Measurements from ENCODE around the gene QSOX2.

Gene QSOX2

DNA sequence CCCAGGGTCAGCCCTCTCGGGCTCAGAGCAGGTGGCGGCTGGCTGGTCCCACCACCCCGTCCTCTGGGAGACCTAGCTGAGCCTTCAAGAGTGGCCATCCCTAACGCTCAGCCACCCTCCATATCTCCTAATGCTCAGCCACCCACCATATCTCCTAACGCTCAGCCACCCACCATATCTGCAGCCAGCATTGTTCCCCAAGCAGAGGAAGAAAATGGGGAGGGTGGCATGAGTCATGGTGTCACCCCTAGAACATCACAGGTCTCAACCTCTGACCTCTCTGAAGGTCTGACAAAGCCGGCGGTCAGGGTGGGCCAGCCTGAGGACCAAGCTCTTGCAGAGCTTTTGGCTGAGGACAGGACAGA, 55.4 kb downstream of the QSOX2 start:
- no peak for DNase-seq (ENCODE audit: low read depth in 2 of 2)

DNA sequence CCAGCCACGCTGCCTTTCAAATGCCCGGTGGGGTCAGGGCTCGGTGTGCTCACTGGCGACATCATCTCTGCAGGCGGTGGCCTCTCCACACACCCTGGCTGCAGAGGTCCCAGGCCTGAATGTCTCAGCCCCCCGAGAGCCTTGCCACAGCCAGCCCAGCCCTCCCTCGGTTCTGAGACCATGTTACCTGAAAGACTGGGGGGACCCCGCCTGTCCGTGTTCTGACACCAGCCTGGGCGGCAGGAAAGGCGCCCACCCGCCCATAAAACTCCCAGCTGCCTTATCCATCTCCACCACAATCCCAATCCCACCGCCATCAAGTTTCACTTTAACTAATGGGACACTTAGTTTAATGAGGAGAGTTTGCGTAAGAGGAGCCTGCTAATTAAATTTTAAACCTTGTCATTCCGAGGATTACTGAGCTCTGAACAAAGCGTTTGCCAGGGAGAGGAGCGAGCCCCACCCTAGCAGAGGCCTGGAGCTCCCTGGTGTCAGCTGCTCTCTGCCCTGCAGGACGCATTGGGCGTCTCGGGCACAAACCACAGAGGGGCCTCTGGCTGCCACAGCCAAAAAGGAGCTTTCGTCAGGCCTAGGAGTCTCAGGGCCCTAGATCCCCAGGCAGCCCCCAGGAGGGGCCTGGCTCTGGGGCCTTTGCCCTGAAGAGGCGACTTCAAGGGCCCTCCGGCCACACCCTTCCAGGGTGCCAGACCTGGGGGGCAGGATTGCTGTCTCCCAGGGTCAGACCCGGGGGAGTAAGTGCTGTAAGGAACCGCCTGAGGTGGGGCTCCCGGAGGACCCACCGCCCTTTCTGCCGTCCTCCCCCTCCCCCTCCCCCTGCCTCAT, 56.0 kb downstream of the QSOX2 start:
- no peak for DNase-seq (ENCODE audit: low read depth in 2 of 2)

- no peak for DNase-seq (ENCODE audit: low read depth in 2 of 2)
Observed at GRCh38 chr9:136187683-136188586, 57.7 kb downstream of the QSOX2 start.

- DNase-seq (ENCODE audit: low read depth in 2 of 2): no peak
Observed at GRCh38 chr9:136187197-136187596, 58.4 kb downstream of the QSOX2 start.

- no peak for DNase-seq (ENCODE audit: low read depth in 2 of 2)
Observed at GRCh38 chr9:136186386-136186785, 59.2 kb downstream of the QSOX2 start.

DNA sequence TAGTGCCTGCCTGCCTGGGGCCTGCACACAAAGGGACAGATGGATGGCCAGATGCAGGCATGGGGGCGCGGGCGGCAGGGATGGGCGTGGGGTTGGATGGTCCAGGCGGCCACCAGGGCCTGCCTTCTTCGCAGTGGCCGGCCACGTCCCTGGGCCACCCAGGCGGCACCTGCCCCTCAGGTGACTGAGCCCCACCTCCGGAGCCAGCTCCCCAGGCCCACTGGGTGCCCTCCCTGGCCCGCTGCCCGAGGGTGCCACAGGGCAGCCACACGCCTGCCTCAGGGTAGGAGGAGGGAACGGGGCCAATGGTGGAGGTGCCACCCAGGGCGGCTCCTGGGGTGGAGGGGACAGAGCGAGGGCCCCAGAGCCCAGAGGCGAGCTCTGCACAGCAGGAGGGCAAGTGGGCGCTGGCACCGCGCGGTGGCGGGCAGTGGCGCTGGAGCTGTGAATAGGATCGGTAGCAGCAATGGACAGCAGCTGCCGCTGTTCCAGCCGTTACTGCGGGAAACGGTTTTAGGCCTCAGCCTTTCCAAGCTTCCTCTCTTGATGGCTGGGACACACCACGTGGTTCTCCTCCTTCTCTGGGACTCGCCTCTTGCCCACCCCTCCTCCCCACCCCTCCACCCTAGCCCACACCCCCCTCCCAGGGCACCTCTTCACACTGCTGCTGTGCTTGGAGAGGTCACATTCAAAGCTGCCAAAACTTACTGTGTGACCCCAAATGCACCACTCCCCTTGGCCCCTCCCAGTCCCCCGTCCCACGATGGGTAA, 59.8 kb downstream of the QSOX2 start:
- no peak for DNase-seq (ENCODE audit: low read depth in 2 of 2)

- DNase-seq (ENCODE audit: low read depth in 2 of 2): no peak
Observed at GRCh38 chr9:136185066-136185465, 60.5 kb downstream of the QSOX2 start.

- no peak for DNase-seq (ENCODE audit: low read depth in 2 of 2)
Observed at GRCh38 chr9:136182850-136183422, 62.7 kb downstream of the QSOX2 start.

GRCh38 chr9:136182420-136182787, 63.2 kb downstream of the QSOX2 start:
- no peak for DNase-seq (ENCODE audit: low read depth in 2 of 2)

DNA sequence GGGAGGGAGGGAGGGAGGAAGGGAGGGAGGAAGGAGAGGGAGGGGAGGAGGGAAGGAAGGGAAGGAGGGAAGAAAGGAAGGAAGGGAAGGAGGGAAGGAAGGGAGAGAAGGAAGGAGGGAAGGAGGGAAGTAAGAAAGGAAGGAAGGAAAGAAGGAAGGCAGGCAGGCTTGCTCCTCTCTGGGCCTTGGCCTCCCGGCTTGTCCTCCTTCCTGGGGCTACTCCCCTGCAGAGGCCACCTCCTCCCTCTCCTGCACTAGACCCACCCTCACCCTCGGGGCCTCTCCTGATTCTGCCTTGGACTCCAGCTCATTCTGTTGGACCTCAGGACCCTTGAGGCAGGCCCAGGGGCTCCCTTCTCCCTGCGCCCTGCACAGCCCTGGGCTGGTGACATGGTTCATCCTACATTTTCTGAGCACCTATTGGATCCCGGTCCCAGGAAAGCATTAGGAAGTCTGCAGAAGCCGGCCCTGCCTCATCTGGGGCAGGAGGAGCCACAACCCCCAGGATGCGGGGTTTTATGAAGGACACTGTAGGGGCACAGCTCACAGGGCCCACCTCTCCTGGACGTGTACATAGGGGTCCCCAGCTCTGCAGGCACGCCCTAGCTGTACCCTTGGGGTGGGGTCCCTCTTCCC, 63.7 kb downstream of the QSOX2 start:
- no peak for DNase-seq (ENCODE audit: low read depth in 2 of 2)

GRCh38 chr9:136180586-136180985, 65.0 kb downstream of the QSOX2 start:
- no peak for DNase-seq (ENCODE audit: low read depth in 2 of 2)

DNA sequence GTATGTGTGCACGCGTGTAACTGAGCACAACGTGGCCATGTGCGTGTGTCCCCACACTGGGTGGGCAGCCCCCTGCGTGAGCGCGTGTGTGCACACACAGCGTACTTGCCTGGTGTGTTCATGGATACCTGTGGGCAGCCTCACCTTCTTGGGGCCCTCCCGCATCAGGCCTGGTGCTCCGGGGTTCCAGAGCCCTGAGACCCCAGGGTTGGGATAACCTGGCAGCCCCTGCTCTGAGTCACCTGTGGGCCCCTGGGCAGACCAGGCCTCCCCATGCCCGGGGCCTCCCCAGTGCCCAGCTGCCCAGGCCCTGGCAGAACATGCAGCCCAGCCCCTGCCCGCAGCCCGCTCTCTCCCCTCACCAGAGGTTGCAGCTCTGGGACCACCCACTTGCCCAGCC, 65.9 kb downstream of the QSOX2 start:
- no peak for DNase-seq (ENCODE audit: low read depth in 2 of 2)

DNA sequence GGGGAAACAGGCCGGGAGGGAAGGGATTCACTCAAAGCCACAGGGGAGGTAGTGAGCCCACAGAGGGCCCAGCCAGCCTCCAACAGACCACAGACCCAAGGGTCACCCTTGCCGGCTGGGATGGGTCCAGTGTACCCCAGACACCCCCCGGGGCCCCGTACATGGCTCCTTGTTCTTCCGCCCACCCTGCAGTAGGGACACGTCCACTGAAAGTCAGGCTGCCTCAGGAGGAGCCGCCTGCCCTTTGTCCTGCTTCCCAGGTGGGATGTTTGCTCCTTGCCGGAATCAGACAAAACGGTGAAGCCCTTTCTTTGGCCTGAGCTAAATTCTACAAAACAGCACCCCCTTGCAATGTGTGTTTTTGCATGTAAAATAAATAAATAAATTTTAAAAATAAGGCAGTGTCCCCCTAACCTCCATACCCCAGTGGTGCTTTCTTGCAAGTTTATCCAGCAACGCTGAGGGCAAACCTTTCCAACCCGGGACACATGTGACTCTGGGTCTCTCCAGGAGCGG, 66.5 kb downstream of the QSOX2 start:
- DNase-seq (ENCODE audit: low read depth in 2 of 2): no peak

DNA sequence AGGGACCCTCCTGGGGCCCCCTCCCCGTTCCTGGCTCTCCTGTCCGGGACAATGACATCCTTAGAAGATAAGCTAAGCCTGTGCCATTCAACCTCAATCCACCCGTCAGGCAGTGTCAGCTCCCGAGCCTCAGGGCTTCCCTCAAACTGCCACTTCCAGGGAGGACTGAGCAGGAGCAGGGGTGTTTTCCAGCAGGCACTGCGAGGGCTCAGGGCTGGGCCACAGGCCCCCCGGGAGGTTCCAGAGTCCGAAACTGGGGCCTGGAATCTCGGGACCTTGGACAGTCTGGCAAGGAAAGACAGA, 66.9 kb downstream of the QSOX2 start:
- DNase-seq (ENCODE audit: low read depth in 2 of 2): no peak

- DNase-seq (ENCODE audit: low read depth in 2 of 2): no peak
Observed at GRCh38 chr9:136178061-136178772, 67.4 kb downstream of the QSOX2 start.

DNA sequence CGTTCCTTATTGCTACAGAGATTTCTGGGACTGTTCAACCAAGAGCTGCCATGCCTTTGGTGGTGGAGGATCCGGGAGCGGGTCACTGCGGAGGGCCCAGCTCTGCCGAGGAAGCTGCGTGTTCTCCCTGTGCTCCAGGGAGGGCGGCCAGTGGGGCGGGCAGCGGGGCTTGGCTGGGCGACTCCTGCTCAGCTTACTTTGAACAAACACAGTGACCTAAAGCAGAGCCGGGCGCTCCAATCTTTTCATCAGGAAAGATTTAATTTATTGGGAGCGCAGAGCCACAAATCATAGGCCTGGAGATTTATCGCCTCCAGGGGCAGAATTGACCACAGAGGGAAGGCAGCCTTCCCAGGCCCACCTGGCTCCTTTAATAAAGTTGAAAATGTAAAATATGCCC, 68.4 kb downstream of the QSOX2 start:
- DNase-seq (ENCODE audit: low read depth in 2 of 2): no peak

DNA sequence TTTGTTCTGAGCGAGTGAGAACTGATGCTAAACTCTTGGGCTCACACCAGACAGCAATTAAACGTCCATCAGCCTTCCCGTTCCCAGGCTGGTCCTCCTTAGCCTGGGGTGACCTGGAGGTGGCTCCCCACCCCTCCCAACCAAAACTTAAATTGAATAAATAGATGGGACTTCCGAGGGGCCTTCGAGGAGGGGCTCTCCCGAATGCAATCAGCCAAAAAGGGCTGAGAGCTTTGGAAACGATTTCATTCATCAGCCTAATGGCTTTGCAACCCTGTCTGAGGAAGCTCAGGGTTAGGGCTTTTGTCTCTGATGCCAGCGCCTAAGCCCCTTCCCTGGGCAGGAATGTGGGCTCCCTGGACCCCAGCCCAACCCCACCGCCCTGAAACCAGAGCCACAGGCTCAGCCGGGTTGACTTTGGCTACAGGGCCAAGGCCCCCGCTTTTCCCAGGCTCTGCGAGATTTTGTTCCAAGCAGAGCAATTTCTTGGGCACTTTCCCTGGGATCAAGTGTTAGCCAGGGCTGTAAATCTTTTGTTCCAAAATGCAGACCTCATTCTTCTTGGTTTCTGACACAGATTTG, 69.9 kb downstream of the QSOX2 start:
- DNase-seq (ENCODE audit: low read depth in 2 of 2): no peak

DNA sequence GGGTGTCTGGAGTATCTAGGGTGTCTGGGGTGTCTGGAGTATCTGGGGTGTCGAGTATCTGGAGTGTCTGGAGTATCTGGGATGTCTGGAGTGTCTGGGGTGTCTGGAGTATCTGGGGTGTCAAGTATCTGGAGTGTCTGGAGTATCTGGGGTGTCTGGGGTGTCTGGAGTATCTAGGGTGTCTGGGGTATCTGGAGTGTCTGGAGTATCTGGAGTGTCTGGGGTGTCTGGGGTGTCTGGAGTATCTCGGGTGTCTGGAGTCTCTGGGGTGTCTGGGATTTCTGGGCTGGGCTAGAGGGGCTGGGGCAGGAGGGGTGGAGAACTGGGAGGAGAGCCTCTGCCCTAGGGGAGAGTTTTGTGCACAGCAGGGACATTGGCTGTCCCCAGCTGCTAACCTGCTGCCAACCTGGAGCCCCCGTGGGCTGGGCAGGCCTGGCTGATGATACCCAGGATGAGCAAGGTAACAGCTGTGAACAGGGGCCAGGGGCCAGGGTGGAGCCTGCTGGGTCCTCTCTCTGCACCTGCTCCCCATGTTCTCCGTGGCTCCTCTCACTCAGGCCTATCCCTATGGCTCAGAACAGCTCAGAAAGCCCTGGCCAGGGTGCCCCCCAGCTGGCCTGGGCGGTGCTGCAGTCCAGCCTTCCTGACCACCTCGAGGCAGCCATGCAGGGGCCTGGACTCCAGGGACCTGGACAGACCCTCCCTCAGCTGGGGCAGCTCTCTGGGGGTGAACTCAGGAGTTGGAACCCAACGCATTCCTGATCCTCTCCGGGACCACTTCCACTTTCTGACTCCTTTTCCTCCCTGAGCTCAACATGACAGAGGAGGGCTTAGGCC, 70.6 kb downstream of the QSOX2 start:
- no peak for DNase-seq (ENCODE audit: low read depth in 2 of 2)

DNA sequence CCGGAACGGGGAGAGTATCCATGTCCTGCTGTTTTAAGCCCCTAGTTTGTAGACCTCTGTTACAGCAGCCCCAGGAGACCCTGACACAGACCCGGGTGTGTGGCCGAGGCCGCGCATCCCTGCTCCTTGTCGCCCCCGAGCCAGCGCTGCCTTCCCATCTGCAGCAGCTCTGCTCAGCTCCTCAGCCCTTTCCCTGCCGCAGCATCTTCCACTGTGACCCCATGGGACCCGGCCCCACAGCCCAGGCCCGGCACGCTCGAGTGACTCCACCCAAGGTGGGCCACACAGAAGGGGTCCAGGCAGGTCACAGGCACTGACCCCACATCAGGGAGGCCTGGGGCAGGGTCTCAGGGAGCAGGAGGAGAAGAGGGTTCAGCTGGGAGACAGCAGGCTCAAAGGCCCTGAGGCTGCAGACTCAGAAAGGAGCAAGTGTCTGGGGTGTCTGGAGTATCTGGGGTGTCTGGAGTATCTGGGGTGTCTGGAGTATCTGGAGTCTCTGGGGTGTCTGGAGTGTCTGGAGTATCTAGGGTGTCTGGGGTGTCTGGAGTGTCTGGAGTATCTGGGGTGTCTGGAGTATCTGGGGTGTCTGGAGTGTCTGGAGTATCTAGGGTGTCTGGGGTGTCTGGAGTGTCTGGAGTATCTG, 71.8 kb downstream of the QSOX2 start:
- no peak for DNase-seq (ENCODE audit: low read depth in 2 of 2)
